Adipocyte (in vitro differentiated cells): Measurements from ENCODE around the gene OTOS.
A peak's percentile ranks its signal among the peaks of the same experiment; 100 is the strongest.

Experiments used
- DNase-seq: peaks from one replicate; pipeline ENCODE4 v3.0.0-alpha.2; 2015; ENCODE audit warnings: low read depth
- H3K27me3 ChIP-seq: replicated peaks from 2 replicates; pipeline ENCODE4 v1.7.0; 2013; ENCODE audit warnings: mild to moderate bottlenecking, low read length, moderate library complexity; ENCODE audit not compliant: control insufficient read depth, insufficient read depth
- H3K36me3 ChIP-seq: 2 replicates; pipeline ENCODE4 v1.7.0; 2013; ENCODE audit warnings: low read length, mild to moderate bottlenecking, moderate library complexity; ENCODE audit not compliant: control insufficient read depth, insufficient read depth, severe bottlenecking
- H3K4me1 ChIP-seq: 2 replicates; pipeline ENCODE4 v1.7.0; 2013; ENCODE audit warnings: mild to moderate bottlenecking, low read length, moderate library complexity; ENCODE audit not compliant: control insufficient read depth, insufficient read depth
- H3K4me3 ChIP-seq: 2 replicates; pipeline ENCODE4 v1.7.0; 2013; ENCODE audit warnings: mild to moderate bottlenecking, low read length, moderate library complexity
- H3K9ac ChIP-seq: 2 replicates; pipeline ENCODE4 v1.7.0; 2013; ENCODE audit warnings: mild to moderate bottlenecking, low read length, moderate library complexity
- H3K9me3 ChIP-seq: 2 replicates; pipeline ENCODE4 v1.7.0; 2013; ENCODE audit warnings: mild to moderate bottlenecking, low read length, moderate library complexity; ENCODE audit not compliant: control insufficient read depth

Gene OTOS

DNA sequence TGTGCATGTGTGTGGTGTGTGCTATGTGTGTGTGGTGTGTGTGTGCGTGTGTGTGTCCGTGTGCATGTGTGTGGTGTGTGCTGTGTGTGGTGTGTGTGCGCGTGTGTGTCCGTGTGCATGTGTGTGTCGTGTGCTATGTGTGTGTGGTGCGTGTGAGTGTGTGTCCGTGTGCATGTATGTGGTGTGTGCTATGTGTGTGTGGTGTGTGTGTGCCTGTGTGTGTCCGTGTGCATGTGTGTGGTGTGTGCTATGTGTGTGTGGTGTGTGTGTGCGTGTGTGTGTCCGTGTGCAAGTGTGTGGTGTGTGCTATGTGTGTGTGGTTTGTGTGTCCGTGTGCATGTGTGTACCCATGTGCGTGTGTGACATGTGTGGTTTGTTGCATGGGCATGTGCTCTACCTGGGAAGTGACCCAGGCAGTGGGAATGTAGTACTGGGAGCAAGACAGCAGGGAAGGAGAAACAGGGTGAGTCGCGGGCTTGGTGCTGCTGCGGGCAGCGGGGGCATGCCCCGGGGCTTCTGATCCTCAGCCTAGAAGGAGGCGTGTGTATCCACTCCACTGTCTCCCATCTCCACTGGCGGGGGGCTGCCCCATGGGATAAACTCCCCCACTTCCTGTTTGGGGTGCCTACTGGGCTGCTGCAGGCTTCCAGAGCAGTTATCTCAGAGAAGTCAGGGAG, 7.6 kb upstream of the OTOS start:
- H3K27me3 ChIP-seq, result peaks cover 48% of the 10 kb centered on the region
- H3K4me3 ChIP-seq, result no peak overlapping the region
- no peak for DNase-seq
- H3K4me1 ChIP-seq, result no peaks in the 10 kb centered on the region
- H3K9me3 ChIP-seq, result peaks cover 7% of the 10 kb centered on the region
- H3K36me3 ChIP-seq, result no peaks in the 10 kb centered on the region
- no peak overlapping the region for H3K9ac ChIP-seq

DNA sequence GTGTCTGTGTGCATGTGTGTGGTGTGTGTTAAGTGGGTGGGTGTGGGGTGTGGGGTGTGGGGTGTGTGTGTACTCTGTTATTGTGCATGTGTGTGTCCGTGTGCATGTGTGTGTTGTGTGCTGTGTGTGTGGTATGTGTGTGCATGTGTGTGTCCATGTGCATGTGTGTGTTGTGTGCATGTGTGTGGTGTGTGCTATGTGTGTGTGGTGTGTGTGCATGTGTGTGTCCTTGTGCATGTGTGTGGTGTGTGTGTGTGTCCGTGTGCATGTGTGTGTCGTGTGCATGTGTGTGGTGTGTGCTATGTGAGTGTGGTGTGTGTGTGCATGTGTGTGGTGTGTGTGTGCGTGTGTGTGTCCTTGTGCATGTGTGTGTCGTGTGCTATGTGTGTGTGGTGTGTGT, 6.9 kb upstream of the OTOS start:
- H3K27me3 ChIP-seq, result peaks cover 45% of the 10 kb centered on the region
- H3K9ac ChIP-seq, result no peak overlapping the region
- no peak for DNase-seq
- H3K9me3 ChIP-seq, result peaks cover under 1% of the 10 kb centered on the region
- no peaks in the 10 kb centered on the region for H3K36me3 ChIP-seq
- H3K4me3 ChIP-seq, result no peak overlapping the region
- H3K4me1 ChIP-seq, result no peaks in the 10 kb centered on the region

DNA sequence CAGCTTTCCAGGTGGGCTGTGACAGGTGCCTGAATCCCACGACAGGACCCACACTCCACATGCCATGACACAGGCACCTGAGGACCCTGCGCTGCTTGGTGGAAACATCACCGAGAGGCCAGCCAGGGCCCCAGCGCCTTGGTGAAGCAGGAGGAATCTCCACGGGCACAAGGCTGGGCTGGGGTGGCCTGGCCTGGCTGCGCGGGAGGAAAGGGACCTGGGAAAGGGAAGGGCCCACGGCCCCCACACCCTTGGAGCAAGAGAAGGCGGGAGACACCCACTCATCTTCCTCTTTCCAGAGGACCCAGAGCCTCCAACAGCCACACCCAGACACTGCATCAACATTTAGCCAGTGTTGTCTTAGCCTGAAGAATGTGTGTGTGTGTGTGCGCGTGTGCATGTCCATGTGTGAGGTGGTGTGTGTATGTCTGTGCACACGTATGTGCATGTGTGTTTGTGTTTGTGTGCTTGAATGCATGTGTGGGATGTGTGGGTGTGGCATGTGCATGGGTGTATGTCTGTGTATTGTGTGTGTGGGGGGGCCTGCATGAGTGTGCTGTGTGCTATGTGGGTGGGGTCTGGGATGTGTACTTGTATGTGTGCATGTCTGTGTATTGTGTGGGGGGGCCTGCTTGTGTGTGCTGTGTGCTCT, 6.3 kb upstream of the OTOS start:
- no peaks in the 10 kb centered on the region for H3K4me1 ChIP-seq
- no peak for DNase-seq
- no peaks in the 10 kb centered on the region for H3K9me3 ChIP-seq
- peaks cover 39% of the 10 kb centered on the region for H3K27me3 ChIP-seq
- H3K4me3 ChIP-seq, result no peak overlapping the region
- no peak overlapping the region for H3K9ac ChIP-seq
- no peaks in the 10 kb centered on the region for H3K36me3 ChIP-seq

DNA sequence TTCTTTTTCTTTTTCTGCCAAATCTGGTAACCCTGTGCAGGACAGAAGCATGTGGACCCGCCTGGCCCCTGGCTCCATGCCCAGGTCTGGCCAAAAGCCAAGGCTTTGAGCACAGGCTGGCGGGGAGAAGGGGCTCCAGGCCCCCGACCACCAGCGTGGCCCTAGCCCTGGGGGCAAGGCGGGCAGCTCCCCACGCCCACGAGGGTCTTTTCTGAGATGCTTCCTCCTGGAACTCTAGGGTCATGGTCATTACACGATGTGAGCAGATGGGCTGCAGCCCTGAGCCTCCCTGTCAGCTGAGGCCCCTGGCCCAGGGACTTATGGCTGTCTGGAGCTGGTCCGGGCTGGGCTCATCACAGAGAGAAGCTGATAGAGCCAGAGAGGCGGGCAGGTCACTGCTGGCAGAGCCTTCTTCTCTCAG, 5.7 kb upstream of the OTOS start:
- Histone ChIP-seq H3K9me3 (no peaks in the 10 kb centered on the region), H3K27me3 (peaks cover 33% of the 10 kb centered on the region), H3K4me3 (no peak overlapping the region), H3K4me1 (no peaks in the 10 kb centered on the region), H3K36me3 (no peaks in the 10 kb centered on the region), H3K9ac (no peak overlapping the region)
- no peak for DNase-seq

DNA sequence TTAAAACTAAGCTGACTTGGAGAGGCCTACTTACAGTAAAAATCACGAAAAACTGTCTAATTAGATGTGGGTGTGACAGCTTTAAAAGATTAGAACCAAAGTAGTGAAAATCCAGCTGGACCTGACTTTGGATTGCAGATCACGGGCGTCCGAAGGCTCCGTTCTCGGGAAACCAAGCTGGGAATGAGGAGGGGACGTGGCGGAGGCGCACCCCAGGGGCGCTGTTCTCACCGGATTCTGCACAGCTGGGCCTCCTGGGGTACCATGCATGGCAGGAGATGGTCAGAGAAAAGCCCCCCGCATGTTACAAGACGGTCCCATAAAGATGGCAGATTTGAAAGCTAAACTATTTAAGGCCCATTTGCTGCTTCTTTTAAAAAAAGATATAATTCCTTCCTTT, 5.0 kb upstream of the OTOS start:
- peaks cover 28% of the 10 kb centered on the region for H3K27me3 ChIP-seq
- H3K36me3 ChIP-seq, result no peaks in the 10 kb centered on the region
- H3K9me3 ChIP-seq, result no peaks in the 10 kb centered on the region
- H3K9ac ChIP-seq, result no peak overlapping the region
- H3K4me3 ChIP-seq, result no peak overlapping the region
- no peak for DNase-seq
- H3K4me1 ChIP-seq, result no peaks in the 10 kb centered on the region

DNA sequence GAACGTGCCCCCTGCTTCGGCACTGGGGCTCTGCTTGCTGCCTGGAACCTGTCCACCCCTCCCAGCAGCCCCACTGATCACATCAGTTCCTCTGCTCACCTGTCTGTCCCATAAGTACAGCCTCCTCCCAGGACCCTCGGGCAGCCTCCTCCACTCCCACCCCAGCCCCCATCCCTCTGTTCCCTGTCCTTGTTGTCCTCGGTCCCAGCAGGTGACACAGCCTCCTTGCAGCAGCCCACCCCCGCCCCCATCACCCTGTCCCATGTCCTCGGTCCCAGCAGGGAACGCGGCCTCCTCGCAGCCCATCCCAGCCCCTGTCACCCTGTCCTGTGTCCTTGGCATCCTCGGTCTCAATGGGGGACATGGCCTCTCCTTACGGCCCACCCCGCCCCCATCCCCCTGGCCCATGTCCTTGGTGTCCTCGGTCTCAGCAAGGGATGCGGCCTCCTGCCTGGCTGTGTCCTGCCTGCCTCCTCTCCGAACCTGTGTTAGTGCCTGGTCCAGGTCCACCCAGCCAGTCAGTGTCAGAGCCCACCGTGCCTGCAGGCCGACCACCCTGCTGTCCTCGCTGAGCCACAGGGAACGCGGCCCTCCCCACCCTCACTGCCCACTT, 4.3 kb upstream of the OTOS start:
- DNase-seq, result no peak
- Histone ChIP-seq H3K4me3 (no peak overlapping the region), H3K27me3 (peaks cover 25% of the 10 kb centered on the region), H3K4me1 (no peaks in the 10 kb centered on the region), H3K9me3 (no peaks in the 10 kb centered on the region), H3K36me3 (no peaks in the 10 kb centered on the region), H3K9ac (no peak overlapping the region)

DNA sequence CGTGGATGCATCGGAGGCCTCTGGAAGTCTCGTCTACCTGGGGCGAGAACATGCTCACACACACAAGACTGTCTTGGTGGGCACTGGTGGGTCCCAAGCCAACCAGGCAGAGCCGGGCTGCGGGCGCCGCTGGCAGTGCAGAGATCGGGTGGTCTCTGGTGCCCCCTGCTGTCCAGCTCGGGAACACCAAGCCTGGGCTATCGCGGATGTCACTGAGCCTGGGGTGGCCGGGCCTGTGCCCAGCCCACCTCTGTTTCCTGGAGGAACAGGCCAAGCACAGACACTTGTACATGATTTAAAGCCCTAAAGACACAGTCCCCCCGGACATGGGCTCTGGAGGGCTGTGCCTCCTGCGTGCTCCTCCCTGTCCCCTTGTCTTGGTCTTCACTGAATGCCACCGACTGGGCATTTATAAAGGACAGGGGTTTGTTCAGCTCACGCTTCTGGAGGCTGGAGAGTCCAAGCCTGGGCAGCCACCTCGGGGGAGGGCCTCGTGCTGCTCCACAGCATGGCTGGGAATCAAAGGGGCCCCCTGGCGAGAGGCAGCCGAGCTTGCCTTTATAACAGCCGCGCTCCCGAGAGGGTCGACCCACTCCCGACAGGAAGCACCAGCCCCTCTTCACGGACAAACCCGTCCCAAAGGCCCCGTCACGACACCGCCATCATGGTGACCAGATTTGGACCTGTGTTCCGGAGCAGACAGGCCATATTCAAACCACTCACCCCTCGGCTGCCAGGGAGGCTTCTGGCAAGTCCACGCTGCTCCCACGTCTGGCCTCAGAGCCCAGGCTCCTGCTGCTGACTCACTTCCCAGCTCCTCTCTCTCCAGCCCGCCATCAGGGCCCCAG, 3.6 kb upstream of the OTOS start:
- Histone ChIP-seq H3K36me3 (no peaks in the 10 kb centered on the region), H3K4me1 (no peaks in the 10 kb centered on the region)

DNA sequence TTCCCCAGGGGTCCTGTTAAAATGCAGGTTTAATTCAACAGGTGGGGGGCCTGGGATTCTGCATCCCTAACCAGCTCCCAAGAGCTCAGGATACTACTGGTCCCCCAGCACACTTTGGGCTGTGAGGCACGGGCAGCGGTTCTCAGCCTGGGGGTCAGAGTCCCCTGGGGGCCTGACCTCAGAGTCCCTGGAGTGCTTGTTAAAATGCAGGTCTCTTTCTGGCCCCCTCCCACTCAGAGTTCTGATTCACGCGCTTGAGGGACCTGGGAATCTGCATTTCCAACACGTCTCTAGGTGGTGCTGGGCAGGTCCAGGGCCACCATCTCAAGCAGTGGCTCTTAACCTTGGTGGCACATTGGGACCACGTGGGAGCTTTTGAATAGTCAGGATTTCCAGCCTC, 2.8 kb upstream of the OTOS start:
- Histone ChIP-seq H3K27me3 (peaks cover 14% of the 10 kb centered on the region), H3K9me3 (no peaks in the 10 kb centered on the region), H3K4me3 (no peak overlapping the region), H3K36me3 (no peaks in the 10 kb centered on the region), H3K9ac (no peak overlapping the region), H3K4me1 (no peaks in the 10 kb centered on the region)
- no peak for DNase-seq

More for the DNA sequence above, 3.6 kb upstream of the OTOS start:
- Histone ChIP-seq H3K9ac (peak overlapping the region; percentile 34), H3K9me3 (no peaks in the 10 kb centered on the region), H3K4me3 (no peak overlapping the region), H3K27me3 (peaks cover 19% of the 10 kb centered on the region)
- DNase-seq, result peak; percentile 79

DNA sequence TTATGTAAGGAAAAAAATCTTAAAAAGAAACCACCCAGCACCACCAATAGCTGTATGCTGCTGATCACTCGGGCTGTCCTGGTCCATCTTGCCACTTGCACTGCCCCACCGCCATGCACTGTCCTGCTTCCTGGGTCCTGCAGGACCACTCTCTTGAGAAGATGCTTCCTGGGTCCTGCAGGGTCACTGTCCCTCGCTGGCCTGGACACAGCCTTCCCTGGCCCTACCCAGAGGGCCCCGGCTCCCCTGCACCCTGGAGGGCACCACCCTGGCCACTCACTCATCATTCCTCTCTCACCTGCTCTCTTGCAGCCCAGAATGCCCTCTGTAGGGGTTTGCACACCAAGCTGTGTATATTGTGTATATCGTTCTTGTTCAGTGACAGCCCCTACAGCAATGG, 2.4 kb upstream of the OTOS start:
- no peaks in the 10 kb centered on the region for H3K9me3 ChIP-seq
- H3K4me1 ChIP-seq, result no peaks in the 10 kb centered on the region
- H3K36me3 ChIP-seq, result no peaks in the 10 kb centered on the region
- H3K9ac ChIP-seq, result no peak overlapping the region
- no peak overlapping the region for H3K4me3 ChIP-seq
- H3K27me3 ChIP-seq, result peaks cover 14% of the 10 kb centered on the region
- no peak for DNase-seq

DNA sequence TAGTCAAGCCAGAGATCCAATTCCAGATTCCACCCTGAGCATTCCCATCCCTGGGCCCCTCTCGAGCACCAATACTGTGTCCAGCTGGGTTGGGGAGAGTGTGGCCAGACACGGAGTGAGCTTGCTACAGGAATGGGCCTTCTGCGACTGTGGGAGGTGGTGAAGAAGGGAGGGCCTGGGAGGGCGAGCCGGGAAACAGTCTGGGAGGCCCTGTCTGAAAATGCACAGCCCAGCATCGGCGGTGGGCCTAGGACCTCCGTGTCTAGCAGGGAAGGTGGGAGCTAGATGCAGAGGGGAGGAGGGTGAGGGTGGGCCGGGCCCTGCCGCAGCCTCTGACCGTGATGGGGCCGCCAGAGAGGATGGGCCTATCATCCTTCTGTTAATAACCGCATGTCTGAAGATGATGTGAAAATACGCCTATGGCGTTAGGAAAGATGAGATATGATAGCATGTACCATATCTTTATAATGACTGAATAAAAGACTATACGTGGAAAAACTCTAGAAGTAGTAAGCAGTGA, 1.9 kb upstream of the OTOS start:
- Histone ChIP-seq H3K36me3 (no peaks in the 10 kb centered on the region), H3K9ac (no peak overlapping the region), H3K9me3 (no peaks in the 10 kb centered on the region), H3K4me3 (no peak overlapping the region), H3K4me1 (no peaks in the 10 kb centered on the region), H3K27me3 (peaks cover 14% of the 10 kb centered on the region)
- DNase-seq, result no peak

DNA sequence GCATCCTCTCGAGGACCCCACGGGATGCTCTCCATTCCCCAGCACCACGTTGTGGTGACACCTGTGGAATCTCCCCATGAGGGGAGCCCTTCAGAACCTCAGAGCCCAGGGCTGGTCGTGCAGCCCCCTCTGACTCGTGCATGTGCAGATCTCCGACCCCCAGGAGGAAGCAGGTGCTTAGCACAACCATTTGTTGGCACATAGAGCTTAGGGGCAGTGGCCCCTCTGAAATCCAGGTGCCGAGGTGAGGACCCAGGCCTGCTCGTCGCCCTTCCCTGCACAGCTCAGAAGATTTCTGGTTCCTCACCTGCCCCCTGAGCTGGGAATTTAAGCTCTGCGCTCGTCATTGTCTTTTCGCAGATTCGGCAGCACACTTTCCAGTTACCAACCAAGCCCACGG, 1.3 kb upstream of the OTOS start:
- H3K36me3 ChIP-seq, result no peaks in the 10 kb centered on the region
- H3K9me3 ChIP-seq, result no peaks in the 10 kb centered on the region
- H3K27me3 ChIP-seq, result peaks cover 14% of the 10 kb centered on the region
- H3K4me3 ChIP-seq, result no peak overlapping the region
- no peaks in the 10 kb centered on the region for H3K4me1 ChIP-seq
- H3K9ac ChIP-seq, result no peak overlapping the region
- DNase-seq, result no peak
